Measurements from ENCODE around the gene AP3B1.

Gene AP3B1, protein sequence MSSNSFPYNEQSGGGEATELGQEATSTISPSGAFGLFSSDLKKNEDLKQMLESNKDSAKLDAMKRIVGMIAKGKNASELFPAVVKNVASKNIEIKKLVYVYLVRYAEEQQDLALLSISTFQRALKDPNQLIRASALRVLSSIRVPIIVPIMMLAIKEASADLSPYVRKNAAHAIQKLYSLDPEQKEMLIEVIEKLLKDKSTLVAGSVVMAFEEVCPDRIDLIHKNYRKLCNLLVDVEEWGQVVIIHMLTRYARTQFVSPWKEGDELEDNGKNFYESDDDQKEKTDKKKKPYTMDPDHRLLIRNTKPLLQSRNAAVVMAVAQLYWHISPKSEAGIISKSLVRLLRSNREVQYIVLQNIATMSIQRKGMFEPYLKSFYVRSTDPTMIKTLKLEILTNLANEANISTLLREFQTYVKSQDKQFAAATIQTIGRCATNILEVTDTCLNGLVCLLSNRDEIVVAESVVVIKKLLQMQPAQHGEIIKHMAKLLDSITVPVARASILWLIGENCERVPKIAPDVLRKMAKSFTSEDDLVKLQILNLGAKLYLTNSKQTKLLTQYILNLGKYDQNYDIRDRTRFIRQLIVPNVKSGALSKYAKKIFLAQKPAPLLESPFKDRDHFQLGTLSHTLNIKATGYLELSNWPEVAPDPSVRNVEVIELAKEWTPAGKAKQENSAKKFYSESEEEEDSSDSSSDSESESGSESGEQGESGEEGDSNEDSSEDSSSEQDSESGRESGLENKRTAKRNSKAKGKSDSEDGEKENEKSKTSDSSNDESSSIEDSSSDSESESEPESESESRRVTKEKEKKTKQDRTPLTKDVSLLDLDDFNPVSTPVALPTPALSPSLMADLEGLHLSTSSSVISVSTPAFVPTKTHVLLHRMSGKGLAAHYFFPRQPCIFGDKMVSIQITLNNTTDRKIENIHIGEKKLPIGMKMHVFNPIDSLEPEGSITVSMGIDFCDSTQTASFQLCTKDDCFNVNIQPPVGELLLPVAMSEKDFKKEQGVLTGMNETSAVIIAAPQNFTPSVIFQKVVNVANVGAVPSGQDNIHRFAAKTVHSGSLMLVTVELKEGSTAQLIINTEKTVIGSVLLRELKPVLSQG

DNA sequence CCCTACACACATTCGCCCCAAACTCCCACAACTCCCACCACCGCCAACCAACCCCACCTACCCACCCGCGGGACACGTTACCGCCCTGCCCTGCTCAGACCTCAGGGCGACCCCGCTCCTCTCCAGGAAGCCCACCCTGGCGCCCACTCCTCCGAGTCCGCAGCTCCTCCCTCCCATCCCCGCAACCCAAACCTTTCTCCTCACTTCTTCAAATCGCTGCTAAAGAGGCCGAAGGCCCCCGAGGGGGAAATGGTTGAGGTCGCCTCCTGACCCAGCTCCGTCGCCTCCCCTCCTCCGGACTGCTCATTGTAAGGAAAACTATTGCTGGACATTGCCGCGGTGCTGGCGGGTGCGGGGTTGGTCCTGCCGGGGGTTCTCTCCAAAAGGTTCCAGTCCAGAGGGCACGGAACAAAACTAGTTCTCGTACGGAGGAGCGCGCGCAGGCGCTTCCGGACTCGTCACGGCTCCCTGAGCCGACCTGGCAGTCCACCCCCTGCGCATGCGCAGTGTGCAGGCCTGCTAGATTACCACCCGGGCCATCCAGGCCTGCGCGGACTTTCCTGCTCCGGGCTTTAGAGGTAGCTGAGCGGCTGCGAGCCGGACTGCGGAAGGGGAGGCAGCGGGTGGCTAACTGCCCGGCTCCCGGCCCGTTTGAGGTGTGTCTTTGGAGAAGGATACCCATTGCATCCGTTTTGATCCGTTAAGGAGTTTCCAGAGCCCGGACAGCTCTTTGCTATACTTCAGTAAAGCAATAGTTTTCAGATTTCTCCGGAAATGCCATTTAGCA is at the start of gene AP3B1:
Gene AP3B1 (minus strand): TSS at position 451 of the 787 bp plus-strand sequence. CDS start 119 bp downstream, at position 332.
- FAIRE-seq = peak; percentile 53

DNA sequence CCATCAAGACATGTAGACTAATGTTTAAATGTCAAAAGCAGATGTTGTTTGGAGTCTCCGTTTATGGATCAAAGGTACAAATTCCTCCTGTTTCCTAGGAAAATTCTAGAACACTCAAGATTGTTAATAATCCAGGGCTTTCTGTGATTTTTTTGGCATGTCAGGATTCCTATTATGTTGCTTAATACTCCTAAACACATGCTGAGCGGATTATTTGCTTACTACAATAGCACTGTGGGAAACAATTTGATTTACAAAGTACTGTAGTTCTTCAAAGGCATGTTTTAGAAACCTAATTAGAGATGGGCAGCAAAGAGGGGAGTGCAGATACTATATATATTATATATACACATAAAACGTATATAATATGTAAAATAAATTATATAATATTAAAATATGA is 46.9 kb upstream of the AP3B1 start:
- no peak for FAIRE-seq

DNA sequence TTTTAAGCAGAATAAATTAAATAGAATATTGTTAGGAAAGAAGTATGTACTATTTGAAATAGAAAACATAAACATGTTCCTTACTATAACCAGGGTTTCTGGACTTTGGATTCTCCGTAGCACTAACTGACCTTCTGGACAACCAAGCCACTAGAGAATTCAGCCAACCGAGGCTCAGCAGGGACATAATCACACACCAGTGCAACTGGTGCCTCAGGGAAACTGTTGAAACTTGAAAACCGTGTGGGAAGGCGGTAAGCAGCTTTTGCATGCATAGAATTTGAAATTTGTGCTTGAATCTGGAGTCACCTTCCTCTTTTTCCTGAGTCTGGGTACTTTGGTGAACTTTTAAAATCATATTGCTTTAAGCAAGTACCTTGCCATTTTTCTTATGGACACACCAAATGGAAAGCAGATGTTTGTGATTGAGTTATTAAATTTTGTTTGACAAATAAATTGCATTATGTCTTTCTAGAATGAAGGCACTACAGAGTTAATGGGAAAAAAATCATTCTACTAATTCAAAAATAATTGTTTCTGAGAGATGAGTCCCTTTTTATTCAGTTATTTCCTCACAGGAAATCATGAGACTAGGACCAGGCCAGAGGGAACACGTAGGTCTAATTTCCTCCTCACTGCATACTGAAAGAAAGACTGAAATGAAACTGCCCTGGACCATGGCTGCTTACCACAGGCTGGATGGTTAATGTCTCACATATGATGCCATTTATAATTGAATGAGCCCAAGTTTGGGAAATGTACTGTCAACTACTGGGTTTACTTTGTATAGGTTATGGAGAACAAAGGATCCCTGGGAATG is 45.3 kb upstream of the AP3B1 start:
- FAIRE-seq = no peak

DNA sequence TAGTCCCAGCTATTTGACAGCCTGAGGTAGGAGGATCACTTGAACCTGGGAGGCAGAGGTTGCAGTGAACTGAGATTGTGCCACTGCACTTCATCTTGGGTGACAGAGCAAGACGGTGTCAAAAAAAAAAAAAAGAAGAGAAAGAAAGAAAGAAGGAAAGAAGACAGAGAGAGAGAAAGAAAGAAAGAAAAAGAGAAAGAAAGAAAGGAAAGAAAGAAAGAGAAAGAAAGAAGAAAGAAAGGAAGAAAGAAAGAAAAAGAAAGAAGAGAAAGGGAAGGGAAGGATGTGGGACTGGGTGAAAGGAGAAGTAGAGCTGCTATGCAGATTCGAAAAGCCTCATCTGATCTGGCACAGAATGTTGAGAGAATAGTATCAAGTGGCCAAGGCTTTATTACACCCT is 42.2 kb upstream of the AP3B1 start:
- no peak for FAIRE-seq

DNA sequence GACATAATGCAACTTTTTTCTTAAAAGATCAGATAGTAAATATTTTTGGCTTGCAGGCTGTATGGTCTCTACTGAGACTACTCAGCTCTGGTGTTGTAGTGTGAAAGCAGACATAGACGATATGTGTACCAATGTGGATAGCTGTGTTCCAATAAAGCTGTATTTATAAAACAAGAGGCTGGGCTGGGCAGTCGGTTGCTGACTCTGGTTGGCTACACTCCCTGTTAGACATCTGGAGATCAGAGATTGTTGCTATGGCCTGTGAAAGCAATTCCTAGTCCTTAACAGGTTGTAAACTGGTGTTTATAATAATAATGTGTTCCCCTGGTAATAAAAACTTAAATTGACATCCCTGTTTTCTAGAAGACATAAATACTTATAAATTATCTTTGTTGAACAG is 41.5 kb upstream of the AP3B1 start:
- no peak for FAIRE-seq

DNA sequence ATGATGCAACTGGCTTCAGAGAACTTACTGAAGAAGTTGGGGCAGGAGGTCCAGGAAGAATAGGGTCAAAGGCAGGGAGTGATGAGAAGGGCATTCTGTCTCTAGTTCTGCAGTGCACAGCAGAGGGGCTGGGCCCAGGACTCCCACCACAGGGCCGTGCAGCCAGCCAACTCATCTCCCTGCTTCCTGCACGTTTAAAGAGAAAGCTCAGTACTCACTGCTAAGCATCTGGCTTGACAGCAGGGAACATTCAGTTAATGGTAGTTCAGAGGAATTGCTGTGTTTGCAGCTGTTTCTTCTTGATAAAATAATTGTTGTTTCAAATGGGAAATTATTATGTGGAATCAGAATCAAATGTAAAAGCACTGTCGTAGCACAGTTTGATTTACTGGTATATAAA is 40.3 kb upstream of the AP3B1 start:
- FAIRE-seq = no peak

DNA sequence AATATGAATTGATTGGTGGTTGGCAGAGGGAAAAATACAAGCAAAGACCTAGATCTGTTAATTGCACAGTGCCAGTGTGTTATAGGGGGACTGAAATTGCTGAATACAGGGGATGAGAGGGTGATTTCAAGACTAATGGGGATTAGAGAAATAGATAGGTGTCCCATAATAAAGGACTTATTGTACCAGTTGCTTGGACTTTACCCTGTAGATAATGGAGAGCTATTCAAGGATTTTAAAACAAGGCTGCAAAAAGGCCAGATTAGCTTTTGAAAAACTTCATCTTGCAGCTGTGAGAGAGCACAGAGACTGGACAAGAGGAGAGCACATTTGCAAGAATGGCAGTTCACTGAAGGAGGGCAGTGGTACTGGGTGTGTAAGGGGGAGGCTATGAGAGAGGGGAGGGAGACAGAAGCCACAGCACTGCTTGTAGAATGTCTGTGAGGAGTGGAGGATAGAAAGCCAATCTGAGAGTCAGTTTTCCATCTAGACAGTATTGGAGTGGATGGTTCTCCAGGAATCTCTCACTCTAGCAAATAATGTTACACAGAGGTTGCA is 37.1 kb upstream of the AP3B1 start:
- no peak for FAIRE-seq

DNA sequence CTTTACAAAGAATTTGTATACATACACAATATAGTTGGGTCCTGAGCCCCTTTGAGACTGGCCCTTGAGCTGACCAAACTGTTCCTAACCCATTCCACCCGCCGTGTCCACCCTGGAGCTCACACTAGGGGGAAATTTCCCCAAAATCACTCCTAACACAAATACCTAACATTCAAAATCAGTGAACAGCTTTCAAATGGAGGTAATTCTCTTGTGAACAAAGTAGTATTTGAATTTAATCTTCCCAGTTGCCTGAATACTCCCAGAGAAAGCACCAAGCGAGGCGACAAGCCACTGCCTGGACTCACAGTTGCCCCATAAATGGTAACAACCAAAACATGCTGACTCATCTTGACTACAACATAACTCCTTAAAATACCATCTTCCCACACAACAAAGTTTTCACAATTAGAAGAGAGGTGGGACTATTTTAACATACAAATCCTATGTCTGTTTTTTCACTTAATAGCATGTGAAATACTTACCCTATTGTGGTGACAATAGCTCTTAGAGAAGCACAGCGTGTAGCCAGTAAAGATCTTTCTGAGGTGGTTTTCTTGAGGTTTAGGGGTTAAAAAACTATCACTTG is 34.2 kb upstream of the AP3B1 start:
- no peak for FAIRE-seq

DNA sequence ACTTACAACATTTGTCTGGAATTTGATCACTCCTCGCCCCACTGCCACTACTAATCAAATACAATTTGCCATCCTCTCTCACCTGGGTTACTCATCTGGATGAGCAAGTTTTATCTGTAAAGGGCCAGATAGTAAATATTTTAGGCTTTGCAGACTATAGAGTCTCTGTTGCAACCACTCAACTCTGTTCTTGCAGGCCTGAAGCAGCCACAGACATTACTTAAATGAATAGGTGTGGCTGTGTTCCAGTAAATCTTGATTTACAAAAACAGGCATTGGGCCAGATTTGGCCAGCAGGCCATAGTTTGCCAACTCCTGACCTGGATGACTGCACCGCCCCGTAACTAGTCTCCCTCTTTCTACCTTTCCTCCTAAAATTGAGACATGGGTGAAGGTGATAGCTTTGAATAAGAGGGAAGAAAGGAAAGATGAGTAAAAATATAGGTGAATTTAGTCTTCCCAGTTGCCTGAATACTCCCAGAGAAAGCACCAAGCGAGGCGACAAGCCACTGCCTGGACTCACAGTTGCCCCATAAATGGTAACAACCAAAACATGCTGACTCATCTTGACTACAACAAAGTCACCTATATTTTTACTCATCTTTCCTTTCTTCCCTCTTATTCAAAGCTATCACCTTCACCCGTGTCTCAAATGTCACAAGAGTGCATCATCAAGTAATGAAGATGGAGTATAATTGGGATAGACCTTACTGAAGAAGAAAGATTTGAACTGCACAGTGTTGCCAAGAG is 33.4 kb upstream of the AP3B1 start:
- no peak for FAIRE-seq

DNA sequence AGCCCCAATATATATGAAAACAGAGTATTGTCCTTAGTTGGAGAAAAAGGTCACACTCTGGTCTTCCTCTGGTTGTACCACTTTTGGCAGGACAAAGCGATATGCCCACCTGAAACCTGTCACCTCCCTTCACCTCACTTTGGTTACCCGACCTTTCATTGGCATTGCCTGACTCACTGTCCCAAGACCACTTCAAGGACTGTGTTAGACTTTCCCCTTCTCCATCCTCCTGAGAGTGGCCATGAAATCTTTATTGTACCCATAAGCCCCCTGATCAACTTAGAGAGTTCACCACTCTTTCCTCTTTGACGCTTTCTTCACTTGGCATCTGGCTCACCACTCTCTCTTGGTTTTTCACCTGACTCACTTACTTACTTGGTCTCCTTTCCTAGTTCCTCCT is 32.4 kb upstream of the AP3B1 start:
- no peak for FAIRE-seq

DNA sequence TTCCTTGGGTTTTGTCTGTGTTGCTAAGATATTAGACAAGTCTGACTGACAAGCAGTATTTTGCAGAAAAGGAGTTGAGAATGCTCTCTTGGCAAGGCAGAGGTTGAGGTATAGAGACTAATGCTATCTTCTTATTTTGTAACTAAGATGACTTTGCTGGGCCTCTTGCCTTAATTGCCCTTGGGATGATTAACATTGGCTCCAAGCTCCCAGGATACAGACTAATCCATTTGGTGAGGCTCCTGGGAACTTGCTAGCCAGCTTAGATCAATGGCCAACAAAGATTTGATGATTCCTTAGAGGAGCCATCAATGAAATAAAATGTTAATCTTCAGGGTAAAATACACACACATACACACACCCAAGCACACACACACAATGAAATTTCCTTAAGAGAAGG is 28.7 kb upstream of the AP3B1 start:
- FAIRE-seq = no peak

DNA sequence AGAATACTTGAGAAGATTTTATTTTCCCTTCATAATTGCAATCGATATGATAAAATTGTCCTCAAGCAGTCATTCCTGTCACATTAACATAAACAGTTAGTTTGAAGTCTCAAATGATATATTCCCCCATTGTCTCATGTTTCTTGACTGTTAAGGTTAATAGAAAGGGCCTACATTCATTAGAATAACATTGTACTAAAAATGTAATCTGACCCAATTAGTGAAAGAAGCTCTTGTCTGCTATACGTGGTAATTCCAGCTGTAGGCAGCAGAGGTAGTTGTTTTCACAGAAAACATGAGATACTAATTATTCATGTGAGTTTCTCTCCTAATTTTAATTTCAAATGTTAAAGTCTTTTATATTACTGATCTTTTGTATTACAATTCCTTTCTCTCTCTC is 25.9 kb upstream of the AP3B1 start:
- FAIRE-seq = no peak

DNA sequence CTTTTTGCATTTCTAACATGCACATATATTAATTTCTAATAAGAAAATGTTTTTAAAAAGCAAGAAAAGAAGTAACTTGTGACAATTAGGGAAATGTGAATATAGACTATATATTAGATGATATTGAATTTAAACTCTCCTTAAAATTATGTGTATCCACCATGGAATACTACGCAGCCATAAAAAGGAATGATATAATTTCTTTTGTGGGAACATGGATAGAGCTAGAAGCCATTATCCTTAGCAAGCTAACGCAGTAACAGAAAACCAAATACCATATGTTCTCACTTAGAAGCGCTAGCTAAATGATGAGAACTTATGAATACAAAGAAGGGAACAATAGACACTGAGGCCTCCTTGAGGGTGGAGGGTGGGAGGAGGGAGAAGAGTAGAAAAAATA is 23.8 kb upstream of the AP3B1 start:
- FAIRE-seq = no peak

DNA sequence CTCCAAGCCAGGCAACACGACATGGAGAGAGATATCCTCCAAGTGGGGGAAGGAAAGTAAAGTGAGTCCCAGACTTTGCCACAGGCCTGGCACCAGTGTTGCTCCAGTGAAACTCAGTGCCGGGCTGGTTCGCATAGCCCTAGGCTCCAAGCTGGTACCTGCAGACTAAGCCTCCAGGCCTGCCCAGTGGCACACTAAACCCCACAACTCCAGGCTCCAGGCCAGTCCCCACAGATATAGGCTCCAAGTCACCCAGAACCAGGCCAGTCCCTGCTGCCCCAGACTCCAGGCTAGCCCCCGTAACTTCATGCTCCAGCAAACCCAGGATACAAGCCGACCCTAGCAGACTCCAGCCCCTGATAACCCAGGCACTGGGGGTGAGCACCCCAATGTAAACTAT is 23.0 kb upstream of the AP3B1 start:
- no peak for FAIRE-seq

DNA sequence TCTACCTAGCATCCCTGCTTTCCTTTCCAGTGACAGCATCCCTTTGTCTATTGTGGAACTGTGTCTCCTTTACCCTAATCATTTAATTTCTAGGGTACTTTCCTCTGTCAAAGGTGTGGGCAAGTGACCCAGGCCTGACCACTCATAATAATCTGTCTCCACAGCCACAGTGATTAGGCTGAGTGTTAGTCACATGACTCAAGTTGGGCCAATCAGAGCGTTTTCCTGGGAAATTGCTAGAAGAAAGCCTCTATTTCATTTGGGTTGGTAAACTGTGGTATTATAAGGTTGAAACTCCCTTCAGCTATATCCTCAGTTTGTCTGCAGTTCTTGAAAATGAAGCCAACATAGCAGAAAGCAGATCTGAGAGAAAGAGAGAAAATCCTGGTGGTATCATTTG is 14.2 kb upstream of the AP3B1 start:
- FAIRE-seq = no peak

DNA sequence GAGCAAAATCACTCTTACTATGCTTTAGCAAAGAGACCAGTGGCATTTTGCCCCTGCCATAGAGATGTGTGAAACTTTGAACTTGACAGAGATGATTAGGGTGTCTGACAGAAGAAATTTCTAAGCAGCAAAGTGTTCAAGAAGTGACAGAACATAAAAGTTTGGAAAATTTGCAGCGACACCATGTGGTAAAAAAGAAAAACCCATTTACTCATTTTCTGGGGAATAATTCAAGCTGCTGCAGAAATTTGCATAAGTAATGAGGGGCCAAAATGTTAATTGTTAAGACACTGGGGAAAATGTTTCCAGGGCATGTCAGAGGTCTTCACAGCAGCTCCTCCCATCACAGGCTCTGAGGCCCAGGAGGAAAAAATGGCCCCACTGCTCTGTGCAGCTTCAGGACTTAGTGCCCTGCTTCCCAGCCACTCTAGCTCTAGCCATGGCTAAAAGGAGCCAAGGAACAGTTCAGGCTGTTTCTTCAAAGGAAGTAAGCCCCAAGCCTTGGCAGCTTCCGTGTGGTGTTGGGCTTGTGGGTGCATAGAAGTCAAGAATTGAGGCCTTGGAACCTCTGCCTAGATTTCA is 6.1 kb upstream of the AP3B1 start:
- FAIRE-seq = no peak

DNA sequence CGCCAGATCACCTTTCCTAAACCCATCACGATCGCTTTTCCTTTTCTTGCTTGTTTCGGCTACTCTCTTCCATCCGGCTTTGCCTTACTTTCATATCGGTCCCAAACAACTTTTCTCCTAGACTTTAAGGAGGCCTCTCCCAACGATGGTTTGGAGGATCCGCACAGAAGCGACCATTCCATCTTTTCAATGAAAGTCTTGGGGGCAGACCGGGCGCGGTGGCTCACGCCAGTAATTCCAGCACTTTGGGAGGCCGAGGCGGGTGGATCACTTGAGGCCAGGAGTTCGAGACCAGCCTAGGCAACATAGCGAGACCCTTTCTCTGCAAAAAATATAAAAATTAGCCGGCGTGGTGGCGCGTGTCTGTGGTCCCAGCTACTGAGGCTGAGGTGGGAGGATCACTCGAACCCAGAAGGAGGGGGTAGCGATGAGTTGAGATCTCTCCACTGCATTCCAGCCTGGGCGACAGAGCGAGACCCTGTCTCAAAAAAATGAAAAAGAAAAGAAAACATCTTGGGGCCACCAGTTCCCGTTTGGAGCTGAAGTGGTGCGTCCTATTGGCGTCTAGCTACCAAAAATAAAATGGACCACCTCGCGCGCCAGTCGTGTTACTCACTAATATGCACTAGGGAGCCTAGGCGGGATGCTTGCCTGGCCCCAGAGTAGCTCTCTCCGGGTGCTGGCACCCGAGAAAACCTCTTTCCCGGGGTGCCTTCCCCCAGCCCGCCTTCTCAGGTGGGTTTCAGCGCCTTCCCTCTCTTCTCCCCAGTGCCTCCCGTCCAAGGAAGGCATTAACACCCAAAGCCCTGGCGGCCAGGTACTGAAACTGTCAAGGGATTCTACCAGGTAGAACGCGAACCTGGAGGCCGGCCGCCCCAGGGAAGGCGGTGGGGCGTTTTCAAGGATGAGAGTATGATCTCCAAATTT is 800 bp upstream of the AP3B1 start:
- FAIRE-seq = no peak

DNA sequence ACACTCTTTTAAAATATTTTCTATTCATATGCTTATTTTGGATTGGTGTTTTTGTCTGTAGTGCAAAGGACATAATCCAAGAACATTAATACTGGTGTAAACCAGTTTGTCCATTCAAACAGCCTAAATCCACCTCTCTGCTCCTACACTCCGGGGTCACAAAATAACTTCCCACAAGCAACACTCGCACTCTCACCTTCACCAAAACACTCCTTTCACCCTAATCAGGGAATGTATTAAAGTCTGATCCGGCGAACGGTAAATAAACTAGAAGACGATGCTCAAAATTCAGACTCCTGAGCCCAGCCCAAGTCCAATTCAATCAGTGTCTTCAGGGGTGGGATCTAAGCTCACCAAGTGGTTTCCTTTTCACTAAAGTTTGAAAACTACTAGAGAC is 649 bp downstream of the AP3B1 start:
- FAIRE-seq = no peak

DNA sequence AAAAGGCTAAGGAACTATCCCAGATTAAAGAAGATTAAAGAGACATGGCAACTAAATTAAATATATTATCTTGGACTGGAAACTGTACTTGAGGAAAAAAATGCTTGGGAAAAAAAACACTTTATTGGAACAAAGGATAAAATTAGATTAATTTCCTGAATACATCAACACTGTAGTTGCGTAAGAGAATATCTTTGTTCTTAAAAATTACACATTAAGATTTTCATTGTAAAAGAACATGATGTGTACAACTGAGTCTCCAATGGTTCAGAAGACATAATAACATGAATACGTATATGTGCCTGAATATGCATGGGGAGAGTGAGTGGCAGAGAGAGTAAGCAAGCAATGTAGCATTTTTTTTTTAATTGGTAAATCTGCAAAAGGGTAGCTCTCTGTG is 2.8 kb downstream of the AP3B1 start:
- FAIRE-seq = no peak
